ENCODE data around the gene DCANP1.

DCANP1 gene

DNA sequence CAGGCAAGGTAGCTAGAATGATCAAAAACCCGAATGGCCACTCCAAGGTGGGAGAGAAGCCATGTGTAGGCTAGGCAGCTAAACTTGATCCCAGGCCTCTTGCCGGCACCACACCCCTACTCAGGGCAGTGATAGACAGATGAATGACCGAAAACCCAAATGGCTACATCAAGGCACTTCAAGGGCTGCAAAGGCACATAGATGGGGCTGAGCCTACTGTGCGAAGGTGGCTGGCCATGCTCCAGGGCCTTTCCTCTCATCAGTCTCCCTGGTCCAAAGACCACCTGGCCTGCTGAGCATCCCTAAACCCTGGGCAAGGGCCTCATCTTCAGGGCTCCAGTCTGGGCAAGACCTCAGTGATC is 8.7 kb upstream of the DCANP1 start:
- Histone ChIP-seq H2AFZ (ENCODE audit: low read length, unreplicated experiment) (no peak overlapping the region), H3K27me3 (ENCODE audit: insufficient read depth, low read length) (no peaks in the 10 kb centered on the region), H3K27ac (ENCODE audit: low read depth, low read length) (peak overlapping the region; percentile 62)

GRCh38 chr5:135454946-135455345 is 7.8 kb upstream of the DCANP1 start:
- H2AFZ ChIP-seq (ENCODE audit: low read length, unreplicated experiment), result no peak overlapping the region
- H3K36me3 ChIP-seq (ENCODE audit: insufficient read depth, low read length), result no peaks in the 10 kb centered on the region
- H3K79me2 ChIP-seq (ENCODE audit: control insufficient read depth, insufficient read depth, low read length, unreplicated experiment), result no peaks in the 10 kb centered on the region
- no peaks in the 10 kb centered on the region for H3K27me3 ChIP-seq (ENCODE audit: insufficient read depth, low read length)
- peaks cover 40% of the 10 kb centered on the region for H3K4me1 ChIP-seq (ENCODE audit: control insufficient read depth, insufficient read depth, low read length, unreplicated experiment)
- H3K27ac ChIP-seq (ENCODE audit: low read depth, low read length), result no peak overlapping the region
- H3K4me3 ChIP-seq (ENCODE audit: low read depth, low read length), result no peak overlapping the region

More for the DNA sequence above, 8.7 kb upstream of the DCANP1 start:
- H3K36me3 ChIP-seq (ENCODE audit: insufficient read depth, low read length), result no peaks in the 10 kb centered on the region
- H3K4me1 ChIP-seq (ENCODE audit: control insufficient read depth, insufficient read depth, low read length, unreplicated experiment), result peaks cover 40% of the 10 kb centered on the region
- no peaks in the 10 kb centered on the region for H3K79me2 ChIP-seq (ENCODE audit: control insufficient read depth, insufficient read depth, low read length, unreplicated experiment)
- peak overlapping the region; percentile 45; the same call in 1 of the 2 replicates for H3K4me3 ChIP-seq (ENCODE audit: low read depth, low read length)

GRCh38 chr5:135453613-135454012 is 6.5 kb upstream of the DCANP1 start:
- H3K4me1 ChIP-seq (ENCODE audit: control insufficient read depth, insufficient read depth, low read length, unreplicated experiment), result peaks cover 28% of the 10 kb centered on the region
- H3K27me3 ChIP-seq (ENCODE audit: insufficient read depth, low read length), result no peaks in the 10 kb centered on the region
- no peak overlapping the region for H3K4me3 ChIP-seq (ENCODE audit: low read depth, low read length)
- no peaks in the 10 kb centered on the region for H3K36me3 ChIP-seq (ENCODE audit: insufficient read depth, low read length)
- no peak overlapping the region for H2AFZ ChIP-seq (ENCODE audit: low read length, unreplicated experiment)
- H3K79me2 ChIP-seq (ENCODE audit: control insufficient read depth, insufficient read depth, low read length, unreplicated experiment), result no peaks in the 10 kb centered on the region
- H3K27ac ChIP-seq (ENCODE audit: low read depth, low read length), result no peak overlapping the region

DNA sequence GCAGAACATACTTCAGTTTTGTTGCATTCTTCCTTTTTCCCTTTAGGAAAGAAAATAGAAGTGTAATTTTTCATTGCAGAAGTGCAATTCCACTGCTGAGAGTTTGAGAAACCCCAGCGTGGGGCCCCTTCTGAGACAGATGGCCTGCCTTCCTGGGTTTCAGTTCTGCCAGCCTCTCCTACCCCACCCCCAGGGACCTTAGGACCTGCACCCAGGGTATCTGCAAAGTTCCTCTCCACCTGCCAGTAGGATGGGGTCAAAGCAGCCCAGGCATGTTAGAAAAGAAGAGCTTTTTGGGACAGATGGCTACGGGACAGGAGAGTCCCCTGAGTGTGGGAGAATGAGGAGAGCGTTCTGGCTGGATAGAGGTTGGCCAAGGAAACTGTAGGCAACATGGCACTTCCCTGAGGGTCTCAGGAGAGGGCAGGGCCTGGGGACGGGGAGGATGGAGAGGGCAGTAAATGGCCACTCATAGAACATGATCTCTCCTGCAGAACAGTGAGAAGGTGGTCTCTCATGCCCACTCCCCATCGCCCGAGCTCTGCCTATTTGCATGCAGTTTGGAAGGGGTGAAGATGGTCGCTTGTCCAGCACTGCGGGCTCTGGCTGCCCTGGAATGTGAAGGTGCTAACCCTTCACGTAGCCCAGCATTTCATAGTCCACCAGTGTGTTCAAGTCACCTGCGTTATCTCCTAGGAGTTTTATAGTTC is 5.3 kb upstream of the DCANP1 start, which contains the start of gene TIFAB:
Gene TIFAB, minus strand, starts transcription at position 31 of the 710 bp plus-strand sequence. CDS start 2,412 bp downstream, outside the sequence.
- no peak within 1 kb of the TSS for H3K27ac ChIP-seq (ENCODE audit: low read depth, low read length)
- H3K36me3 ChIP-seq (ENCODE audit: insufficient read depth, low read length), result no peaks in the 10 kb centered on the region
- H3K4me1 ChIP-seq (ENCODE audit: control insufficient read depth, insufficient read depth, low read length, unreplicated experiment), result peaks cover 21% of the 10 kb centered on the region
- H3K4me3 ChIP-seq (ENCODE audit: low read depth, low read length), result no peak within 1 kb of the TSS
- H3K79me2 ChIP-seq (ENCODE audit: control insufficient read depth, insufficient read depth, low read length, unreplicated experiment), result no peaks in the 10 kb centered on the region
- H3K27me3 ChIP-seq (ENCODE audit: insufficient read depth, low read length), result no peaks in the 10 kb centered on the region
- H2AFZ ChIP-seq (ENCODE audit: low read length, unreplicated experiment), result no peak within 1 kb of the TSS

DNA sequence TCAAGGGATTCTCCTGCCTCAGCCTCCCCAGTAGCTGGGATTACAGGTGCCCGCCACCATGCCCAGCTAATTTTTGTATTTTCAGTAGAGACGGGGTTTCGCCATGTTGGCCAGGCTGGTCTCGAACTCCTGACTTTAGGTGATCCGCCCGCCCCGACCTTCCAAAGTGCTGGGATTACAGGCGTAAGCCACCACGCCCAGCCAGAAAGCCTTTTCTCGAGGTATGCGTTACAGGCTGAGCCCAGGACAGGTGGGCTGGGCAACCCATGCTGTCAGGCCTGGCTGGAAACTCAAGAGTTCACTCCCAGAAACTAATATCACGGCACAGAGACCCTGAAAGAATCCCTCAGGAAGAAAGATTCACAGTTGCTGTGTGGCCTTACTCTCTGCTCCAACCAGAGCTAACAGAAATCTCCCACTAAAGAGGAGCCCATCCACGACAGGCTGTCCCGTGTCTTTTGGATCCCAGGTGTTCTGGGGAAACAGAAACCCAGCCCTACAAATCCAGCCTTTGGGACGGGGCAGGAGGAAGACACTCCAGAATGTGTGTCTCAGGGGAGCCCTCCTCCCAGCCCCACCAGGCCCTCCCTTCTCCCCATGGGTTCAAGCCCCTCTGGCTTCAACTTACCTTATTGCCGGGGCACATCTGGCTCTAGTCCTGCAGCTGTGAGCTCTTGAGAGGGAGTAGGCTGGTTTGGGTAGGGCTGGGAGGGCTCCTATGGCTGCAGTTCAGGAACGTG is 4.6 kb upstream of the DCANP1 start:
- Histone ChIP-seq H3K36me3 (ENCODE audit: insufficient read depth, low read length) (no peaks in the 10 kb centered on the region), H3K4me1 (ENCODE audit: control insufficient read depth, insufficient read depth, low read length, unreplicated experiment) (peaks cover 18% of the 10 kb centered on the region), H3K4me3 (ENCODE audit: low read depth, low read length) (no peak overlapping the region), H3K27ac (ENCODE audit: low read depth, low read length) (no peak overlapping the region), H3K79me2 (ENCODE audit: control insufficient read depth, insufficient read depth, low read length, unreplicated experiment) (no peaks in the 10 kb centered on the region), H2AFZ (ENCODE audit: low read length, unreplicated experiment) (no peak overlapping the region), H3K27me3 (ENCODE audit: insufficient read depth, low read length) (no peaks in the 10 kb centered on the region)

GRCh38 chr5:135450952-135451351 is 3.8 kb upstream of the DCANP1 start:
- Histone ChIP-seq H2AFZ (ENCODE audit: low read length, unreplicated experiment) (no peak overlapping the region), H3K27ac (ENCODE audit: low read depth, low read length) (no peak overlapping the region), H3K36me3 (ENCODE audit: insufficient read depth, low read length) (no peaks in the 10 kb centered on the region), H3K4me3 (ENCODE audit: low read depth, low read length) (no peak overlapping the region), H3K79me2 (ENCODE audit: control insufficient read depth, insufficient read depth, low read length, unreplicated experiment) (no peaks in the 10 kb centered on the region), H3K4me1 (ENCODE audit: control insufficient read depth, insufficient read depth, low read length, unreplicated experiment) (peaks cover 10% of the 10 kb centered on the region), H3K27me3 (ENCODE audit: insufficient read depth, low read length) (no peaks in the 10 kb centered on the region)

GRCh38 chr5:135450336-135450735 is 3.2 kb upstream of the DCANP1 start:
- no peaks in the 10 kb centered on the region for H3K36me3 ChIP-seq (ENCODE audit: insufficient read depth, low read length)
- no peak overlapping the region for H3K4me3 ChIP-seq (ENCODE audit: low read depth, low read length)
- H3K27me3 ChIP-seq (ENCODE audit: insufficient read depth, low read length), result no peaks in the 10 kb centered on the region
- no peak overlapping the region for H3K27ac ChIP-seq (ENCODE audit: low read depth, low read length)
- no peaks in the 10 kb centered on the region for H3K79me2 ChIP-seq (ENCODE audit: control insufficient read depth, insufficient read depth, low read length, unreplicated experiment)
- no peak overlapping the region for H2AFZ ChIP-seq (ENCODE audit: low read length, unreplicated experiment)
- H3K4me1 ChIP-seq (ENCODE audit: control insufficient read depth, insufficient read depth, low read length, unreplicated experiment), result peaks cover 4% of the 10 kb centered on the region

DNA sequence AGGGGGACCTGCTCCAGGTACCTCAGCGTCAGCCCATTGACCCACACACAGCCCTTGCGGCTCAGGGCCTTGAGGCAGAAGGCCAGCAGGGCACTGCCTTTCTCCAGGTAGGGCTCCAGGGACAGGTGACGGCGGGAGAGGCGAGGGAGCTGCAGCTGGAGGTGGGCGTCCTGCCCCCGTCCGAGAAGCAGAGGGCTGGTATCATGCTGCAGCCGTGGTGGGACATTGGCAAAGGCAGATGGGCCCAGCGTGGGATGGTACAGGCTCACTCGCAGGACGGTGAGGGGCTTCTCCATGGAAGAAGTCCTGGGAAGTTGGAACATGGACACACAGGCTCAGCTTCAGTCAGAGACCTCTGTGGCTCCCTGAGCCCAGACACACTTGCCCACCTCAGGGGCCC is 2.5 kb upstream of the DCANP1 start:
- Histone ChIP-seq H3K36me3 (ENCODE audit: insufficient read depth, low read length) (no peaks in the 10 kb centered on the region), H2AFZ (ENCODE audit: low read length, unreplicated experiment) (no peak overlapping the region), H3K79me2 (ENCODE audit: control insufficient read depth, insufficient read depth, low read length, unreplicated experiment) (no peaks in the 10 kb centered on the region), H3K4me1 (ENCODE audit: control insufficient read depth, insufficient read depth, low read length, unreplicated experiment) (peaks cover 4% of the 10 kb centered on the region), H3K27me3 (ENCODE audit: insufficient read depth, low read length) (no peaks in the 10 kb centered on the region), H3K27ac (ENCODE audit: low read depth, low read length) (no peak overlapping the region), H3K4me3 (ENCODE audit: low read depth, low read length) (no peak overlapping the region)

DNA sequence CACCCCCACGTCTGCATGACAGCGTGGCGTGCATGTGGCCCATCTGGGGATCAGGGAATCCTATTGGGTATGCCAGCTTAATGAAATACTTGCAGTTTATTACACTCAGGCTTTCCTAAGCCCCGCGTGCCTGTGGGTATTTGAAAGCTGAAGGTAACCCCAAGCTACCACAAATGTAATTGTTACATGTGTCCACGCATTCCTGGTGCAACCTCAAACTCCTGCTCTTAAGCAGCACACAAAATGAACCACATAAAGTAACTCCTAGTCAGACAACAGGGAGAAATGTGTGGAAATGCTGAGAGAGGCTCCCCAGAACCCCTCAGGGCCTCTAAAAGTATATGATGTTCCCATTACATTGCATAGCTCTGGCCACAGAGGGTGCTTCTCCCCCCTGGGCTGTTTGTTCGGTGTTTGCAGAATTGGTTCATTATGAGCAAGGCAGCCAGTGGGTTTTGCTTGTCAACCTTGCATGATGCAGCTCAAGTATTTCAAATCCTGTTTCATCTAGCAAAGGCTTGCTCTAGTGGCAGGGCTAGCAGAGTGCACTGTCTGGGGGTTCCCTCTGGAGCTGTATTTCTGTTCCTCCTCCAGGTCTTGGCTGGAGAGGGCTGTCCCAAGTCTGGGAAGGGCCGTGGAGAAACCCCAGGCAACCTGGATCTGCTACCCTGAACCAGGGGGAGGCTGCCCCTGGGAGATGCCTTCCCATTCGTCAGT is 1.8 kb upstream of the DCANP1 start:
- Histone ChIP-seq H3K27ac (ENCODE audit: low read depth, low read length) (no peak overlapping the region), H3K4me3 (ENCODE audit: low read depth, low read length) (no peak overlapping the region), H3K4me1 (ENCODE audit: control insufficient read depth, insufficient read depth, low read length, unreplicated experiment) (peaks cover 4% of the 10 kb centered on the region), H3K36me3 (ENCODE audit: insufficient read depth, low read length) (no peaks in the 10 kb centered on the region), H3K79me2 (ENCODE audit: control insufficient read depth, insufficient read depth, low read length, unreplicated experiment) (no peaks in the 10 kb centered on the region), H2AFZ (ENCODE audit: low read length, unreplicated experiment) (no peak overlapping the region), H3K27me3 (ENCODE audit: insufficient read depth, low read length) (no peaks in the 10 kb centered on the region)

DNA sequence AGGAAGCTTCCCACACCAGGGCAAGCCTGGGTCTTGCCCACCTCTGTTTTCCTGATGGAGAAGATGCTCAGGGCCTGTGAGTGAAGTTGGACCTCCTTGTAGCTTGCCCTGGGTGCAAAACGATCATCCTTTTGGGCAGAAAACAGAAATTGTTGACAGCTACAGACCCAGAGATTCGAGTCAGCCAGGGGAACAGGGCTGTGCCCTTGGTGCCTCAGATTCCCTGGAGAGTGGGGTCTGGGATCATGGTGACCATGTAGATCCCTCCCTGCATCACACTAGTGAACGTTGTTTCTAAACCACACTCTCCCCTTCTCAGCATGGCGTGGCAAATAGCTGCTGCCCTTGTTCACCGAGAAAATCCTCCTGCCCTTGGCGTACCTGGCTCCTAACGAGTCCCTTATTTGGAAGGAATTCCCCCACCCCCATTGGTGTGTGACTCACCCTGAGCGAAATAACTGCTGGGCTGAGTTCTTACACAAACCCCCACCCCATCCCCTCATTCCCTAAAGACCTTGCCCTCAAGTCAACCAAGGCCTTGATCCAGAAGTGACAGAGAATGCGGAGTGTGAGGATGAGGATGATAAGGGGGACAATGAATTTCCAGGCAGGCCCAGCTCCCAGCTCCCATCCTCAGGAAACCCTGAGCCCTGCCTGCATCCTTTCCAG is 1.1 kb upstream of the DCANP1 start:
- Histone ChIP-seq H3K4me3 (ENCODE audit: low read depth, low read length) (no peak overlapping the region), H3K27ac (ENCODE audit: low read depth, low read length) (no peak overlapping the region), H2AFZ (ENCODE audit: low read length, unreplicated experiment) (no peak overlapping the region), H3K4me1 (ENCODE audit: control insufficient read depth, insufficient read depth, low read length, unreplicated experiment) (peaks cover 4% of the 10 kb centered on the region), H3K27me3 (ENCODE audit: insufficient read depth, low read length) (no peaks in the 10 kb centered on the region), H3K36me3 (ENCODE audit: insufficient read depth, low read length) (no peaks in the 10 kb centered on the region), H3K79me2 (ENCODE audit: control insufficient read depth, insufficient read depth, low read length, unreplicated experiment) (no peaks in the 10 kb centered on the region)

Data from ACC112 (cell line).